Measurements from ENCODE around the gene RD3L. TPM values are rescaled to one million over a fixed set of nuclear protein-coding genes. Genes with fewer than 3 reads are reported as not detected.

RD3L gene
- polyA plus RNA-seq, 1 donor (not counting 4 experiments of a cell fraction or from before 2014, with no cell fraction given), result not detected

- Histone ChIP-seq H3K27ac (ENCODE audit: control insufficient read depth, insufficient read depth, low read length) (no peak overlapping the region), H3K9me1 (ENCODE audit: control insufficient read depth, extremely low read depth, insufficient read depth, low read length) (no peaks in the 10 kb centered on the region), H3K4me2 (ENCODE audit: control insufficient read depth, extremely low read depth, insufficient read depth, low read depth, low read length) (no peak overlapping the region), H3K9me3 (ENCODE audit: control insufficient read depth, low read depth, low read length) (no peaks in the 10 kb centered on the region), H2AFZ (ENCODE audit: control insufficient read depth, low read length) (no peak overlapping the region), H3K27me3 (ENCODE audit: control insufficient read depth, extremely low read depth, insufficient read depth, low read length) (peaks cover 5% of the 10 kb centered on the region), H3K79me2 (ENCODE audit: control insufficient read depth, insufficient read depth, low read length) (no peaks in the 10 kb centered on the region), H3K4me1 (ENCODE audit: control insufficient read depth, extremely low read depth, insufficient read depth, low read length) (no peaks in the 10 kb centered on the region), H4K20me1 (ENCODE audit: control insufficient read depth, extremely low read depth, insufficient read depth, low read length) (no peaks in the 10 kb centered on the region), H3K9ac (ENCODE audit: control insufficient read depth, extremely low read depth, insufficient read depth, low read length) (no peak overlapping the region), H3K36me3 (ENCODE audit: control insufficient read depth in 2 of 2, extremely low read depth in 1 of 2, insufficient read depth in 2 of 2, low read length in 2 of 2) (no peaks in the 10 kb centered on the region), H3K4me3 (ENCODE audit: control insufficient read depth in 2 of 3, extremely low read depth in 1 of 3, insufficient read depth in 2 of 3, low read depth in 1 of 3, low read length in 3 of 3) (no peak overlapping the region)
- DNase-seq (ENCODE audit: low read depth, low spot score), result no peak
- TF ChIP-seq EZH2 (IDR thresholded peaks at IDR 0.05; ENCODE audit: low read length), result no peak
- dilution Hi-C loops (cut with MboI; ENCODE audit: extremely low pct_ligation_motif_present, low sequenced_read_pairs), result no loop called here
- no peak for FAIRE-seq
These were observed 50.6 kb downstream of the RD3L start for GRCh38 chr14:103891667-103892215.

- H3K4me2 ChIP-seq (ENCODE audit: control insufficient read depth, extremely low read depth, insufficient read depth, low read depth, low read length), result no peak overlapping the region
- no peaks in the 10 kb centered on the region for H3K9me1 ChIP-seq (ENCODE audit: control insufficient read depth, extremely low read depth, insufficient read depth, low read length)
- H3K4me3 ChIP-seq (ENCODE audit: control insufficient read depth in 2 of 3, extremely low read depth in 1 of 3, insufficient read depth in 2 of 3, low read depth in 1 of 3, low read length in 3 of 3), result no peak overlapping the region
- no peak for DNase-seq (ENCODE audit: low read depth, low spot score)
- no peak for FAIRE-seq
- dilution Hi-C loops (cut with MboI; ENCODE audit: extremely low pct_ligation_motif_present, low sequenced_read_pairs), result no loop called here
- H3K79me2 ChIP-seq (ENCODE audit: control insufficient read depth, insufficient read depth, low read length), result no peaks in the 10 kb centered on the region
- H3K36me3 ChIP-seq (ENCODE audit: control insufficient read depth in 2 of 2, extremely low read depth in 1 of 2, insufficient read depth in 2 of 2, low read length in 2 of 2), result no peaks in the 10 kb centered on the region
- no peak overlapping the region for H2AFZ ChIP-seq (ENCODE audit: control insufficient read depth, low read length)
- H3K27ac ChIP-seq (ENCODE audit: control insufficient read depth, insufficient read depth, low read length), result no peak overlapping the region
- TF ChIP-seq CTCF (optimal IDR thresholded peaks at IDR 0.05 in 1 of 3, IDR thresholded peaks at IDR 0.05 in 1 of 3, conservative IDR thresholded peaks at IDR 0.05 in 1 of 3; ENCODE audit: extremely low read depth in 1 of 3, insufficient read depth in 2 of 3, low read length in 3 of 3) (no peak), EZH2 (IDR thresholded peaks at IDR 0.05; ENCODE audit: low read length) (no peak)
- H3K9me3 ChIP-seq (ENCODE audit: control insufficient read depth, low read depth, low read length), result no peaks in the 10 kb centered on the region
- H4K20me1 ChIP-seq (ENCODE audit: control insufficient read depth, extremely low read depth, insufficient read depth, low read length), result no peaks in the 10 kb centered on the region
- peaks cover 7% of the 10 kb centered on the region for H3K27me3 ChIP-seq (ENCODE audit: control insufficient read depth, extremely low read depth, insufficient read depth, low read length)
- H3K4me1 ChIP-seq (ENCODE audit: control insufficient read depth, extremely low read depth, insufficient read depth, low read length), result no peaks in the 10 kb centered on the region
- no peak overlapping the region for H3K9ac ChIP-seq (ENCODE audit: control insufficient read depth, extremely low read depth, insufficient read depth, low read length)
These were observed 51.3 kb downstream of the RD3L start for GRCh38 chr14:103890821-103891666.

Other genes starting within 250 kb of the RD3L start
- 10.3 to 21.0 TPM (median 14.8 TPM) in 3 replicates for gene XRCC3, start 227.1 kb downstream of the RD3L start, polyA plus RNA-seq
- 116 to 147 TPM (median 130 TPM) in 3 replicates for gene ZFYVE21, start 226.7 kb downstream of the RD3L start, polyA plus RNA-seq
- 5.8 to 7.7 TPM (median 6.6 TPM) in 3 replicates for gene PPP1R13B, start 95.0 kb downstream of the RD3L start, polyA plus RNA-seq
- 0.06 to 0.10 TPM (median 0.09 TPM) in 3 replicates for gene TDRD9, start 14.1 kb downstream of the RD3L start, polyA plus RNA-seq
- gene ASPG, start 143.2 kb upstream of the RD3L start, polyA plus RNA-seq, result 0.02 to 0.40 TPM (median 0.10 TPM) in 3 replicates
- gene KIF26A, start 196.1 kb upstream of the RD3L start, polyA plus RNA-seq, result 0.07 to 0.08 TPM (median 0.07 TPM) in 3 replicates

Measured in keratinocyte (primary cell).